NB4 (cell line): Measurements from ENCODE around the gene NT5C1A.

Source experiments
- CTCF ChIP-seq: IDR thresholded peaks from one replicate; pipeline ENCODE4 v1.5.1; 2012; ENCODE audit warnings: low read depth, low read length
- MYC ChIP-seq: IDR thresholded peaks from 2 replicates; pipeline ENCODE4 v1.6.1; 2011; ENCODE audit warnings: low read depth, low read length

GRCh38 chr1:39633422-39633821 is 38.5 kb downstream of the NT5C1A start:
- TF ChIP-seq CTCF (no peak), MYC (no peak)
